ENCODE data around the gene PGAM2. TPM values are rescaled to one million over a fixed set of nuclear protein-coding genes. Genes with fewer than 3 reads are reported as not detected.

Gene PGAM2
- total RNA-seq, 2 donors from 2014 or later = 1.2 to 1.3 TPM

- peak overlapping the region; percentile 58 for H3K27ac Mint-ChIP-seq
Observed at GRCh38 chr7:44082541-44083207, 17.3 kb upstream of the PGAM2 start.

GRCh38 chr7:44081266-44081748 is 15.9 kb upstream of the PGAM2 start:
- H3K9me3 ChIP-seq (ENCODE audit: control insufficient read depth, low read length) = no peaks in the 10 kb centered on the region
- no peaks in the 10 kb centered on the region for H3K4me1 ChIP-seq (ENCODE audit: control insufficient read depth, insufficient read depth, low read length)
- H3K9ac ChIP-seq (ENCODE audit: extremely low read depth, low read length, poor library complexity, severe bottlenecking) = no peak overlapping the region
- Mint-ChIP-seq H3K4me3 (peak overlapping the region; percentile 80), H3K27me3 (ENCODE audit: insufficient read depth) (peaks cover 17% of the 10 kb centered on the region), H3K4me1 (no peaks in the 10 kb centered on the region), H3K9me3 (no peaks in the 10 kb centered on the region), H3K27ac (no peak overlapping the region), H3K36me3 (ENCODE audit: low read depth) (peaks cover 24% of the 10 kb centered on the region)
- TF ChIP-seq, protein P1, sequence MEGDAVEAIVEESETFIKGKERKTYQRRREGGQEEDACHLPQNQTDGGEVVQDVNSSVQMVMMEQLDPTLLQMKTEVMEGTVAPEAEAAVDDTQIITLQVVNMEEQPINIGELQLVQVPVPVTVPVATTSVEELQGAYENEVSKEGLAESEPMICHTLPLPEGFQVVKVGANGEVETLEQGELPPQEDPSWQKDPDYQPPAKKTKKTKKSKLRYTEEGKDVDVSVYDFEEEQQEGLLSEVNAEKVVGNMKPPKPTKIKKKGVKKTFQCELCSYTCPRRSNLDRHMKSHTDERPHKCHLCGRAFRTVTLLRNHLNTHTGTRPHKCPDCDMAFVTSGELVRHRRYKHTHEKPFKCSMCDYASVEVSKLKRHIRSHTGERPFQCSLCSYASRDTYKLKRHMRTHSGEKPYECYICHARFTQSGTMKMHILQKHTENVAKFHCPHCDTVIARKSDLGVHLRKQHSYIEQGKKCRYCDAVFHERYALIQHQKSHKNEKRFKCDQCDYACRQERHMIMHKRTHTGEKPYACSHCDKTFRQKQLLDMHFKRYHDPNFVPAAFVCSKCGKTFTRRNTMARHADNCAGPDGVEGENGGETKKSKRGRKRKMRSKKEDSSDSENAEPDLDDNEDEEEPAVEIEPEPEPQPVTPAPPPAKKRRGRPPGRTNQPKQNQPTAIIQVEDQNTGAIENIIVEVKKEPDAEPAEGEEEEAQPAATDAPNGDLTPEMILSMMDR (conservative IDR thresholded peaks at IDR 0.05) = no peak
- DNase-seq = no peak
- H3K36me3 ChIP-seq (ENCODE audit: control insufficient read depth, insufficient read depth, low read length) = peaks cover 21% of the 10 kb centered on the region
- H3K27me3 ChIP-seq (ENCODE audit: control insufficient read depth, insufficient read depth, low read length, poor library complexity, severe bottlenecking) = no peaks in the 10 kb centered on the region
- H3K4me3 ChIP-seq (ENCODE audit: low read length) = peak overlapping the region; percentile 91
- 93 to 96% methylated on average over 7 to 8 of the region's 9 CpGs for WGBS, 2 experiments (ENCODE audit: insufficient coverage in 1 of 2, insufficient read length in 1 of 2)
- no peak overlapping the region for H3K27ac ChIP-seq (ENCODE audit: low read depth, low read length)

More at GRCh38 chr7:44082541-44083207, 17.3 kb upstream of the PGAM2 start:
- peaks cover 11% of the 10 kb centered on the region for H3K36me3 Mint-ChIP-seq (ENCODE audit: low read depth)
- Histone ChIP-seq H3K4me3 (ENCODE audit: low read length) (peak overlapping the region; percentile 82), H3K27ac (ENCODE audit: low read depth, low read length) (no peak overlapping the region), H3K9me3 (ENCODE audit: control insufficient read depth, low read length) (no peaks in the 10 kb centered on the region), H3K27me3 (ENCODE audit: control insufficient read depth, insufficient read depth, low read length, poor library complexity, severe bottlenecking) (no peaks in the 10 kb centered on the region), H3K36me3 (ENCODE audit: control insufficient read depth, insufficient read depth, low read length) (peaks cover 18% of the 10 kb centered on the region), H3K4me1 (ENCODE audit: control insufficient read depth, insufficient read depth, low read length) (no peaks in the 10 kb centered on the region), H3K9ac (ENCODE audit: extremely low read depth, low read length, poor library complexity, severe bottlenecking) (peak overlapping the region; percentile 41)
- no peaks in the 10 kb centered on the region for H3K9me3 Mint-ChIP-seq
- H3K4me3 Mint-ChIP-seq = peak overlapping the region; percentile 80
- TF ChIP-seq, protein P1 (conservative IDR thresholded peaks at IDR 0.05) = no peak
- H3K27me3 Mint-ChIP-seq (ENCODE audit: insufficient read depth) = peaks cover 17% of the 10 kb centered on the region
- DNase-seq = peak; percentile 99
- WGBS, 2 experiments (ENCODE audit: insufficient coverage in 1 of 2, insufficient read length in 1 of 2) = 0 to 1% methylated on average over 13 to 53 of the region's 54 CpGs
- no peaks in the 10 kb centered on the region for H3K4me1 Mint-ChIP-seq

DNA sequence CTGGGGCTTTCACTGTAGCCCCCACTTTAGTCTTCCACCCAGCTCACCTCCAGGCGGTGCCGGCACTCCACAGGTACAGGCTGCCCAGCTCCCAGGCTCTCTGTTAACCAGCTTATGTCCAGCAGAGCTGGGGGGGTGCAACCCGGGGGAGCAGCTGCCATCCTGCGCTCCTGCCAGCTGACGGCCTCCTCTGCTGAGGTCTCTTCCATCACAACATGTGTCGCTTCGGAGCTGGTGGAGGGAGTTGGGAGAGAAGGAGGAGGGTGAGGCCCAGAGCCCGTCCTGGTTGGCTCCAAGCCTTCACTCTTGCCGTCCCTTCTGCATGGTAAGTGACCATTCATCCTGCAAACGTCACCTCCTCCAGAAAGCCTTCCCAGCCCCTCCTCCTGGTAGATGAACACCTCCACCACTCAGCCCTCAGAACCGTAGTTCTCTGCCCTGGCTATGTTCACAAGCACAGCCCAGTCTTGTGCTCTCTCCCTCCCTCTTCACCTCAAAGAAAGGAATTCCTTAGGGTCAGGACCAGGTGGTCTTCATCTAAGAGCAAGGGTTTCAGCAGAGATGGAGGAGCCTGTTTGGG is 15.4 kb upstream of the PGAM2 start:
- no peaks in the 10 kb centered on the region for H3K9me3 Mint-ChIP-seq

More for the DNA sequence above, 15.4 kb upstream of the PGAM2 start:
- Histone ChIP-seq H3K9ac (ENCODE audit: extremely low read depth, low read length, poor library complexity, severe bottlenecking) (no peak overlapping the region), H3K36me3 (ENCODE audit: control insufficient read depth, insufficient read depth, low read length) (peaks cover 24% of the 10 kb centered on the region), H3K4me3 (ENCODE audit: low read length) (peak overlapping the region; percentile 91), H3K9me3 (ENCODE audit: control insufficient read depth, low read length) (no peaks in the 10 kb centered on the region), H3K4me1 (ENCODE audit: control insufficient read depth, insufficient read depth, low read length) (no peaks in the 10 kb centered on the region), H3K27ac (ENCODE audit: low read depth, low read length) (no peak overlapping the region), H3K27me3 (ENCODE audit: control insufficient read depth, insufficient read depth, low read length, poor library complexity, severe bottlenecking) (no peaks in the 10 kb centered on the region)
- no peak for DNase-seq
- no peaks in the 10 kb centered on the region for H3K4me1 Mint-ChIP-seq
- H3K4me3 Mint-ChIP-seq = peak overlapping the region; percentile 80
- H3K27ac Mint-ChIP-seq = no peak overlapping the region
- TF ChIP-seq, protein P1 (conservative IDR thresholded peaks at IDR 0.05) = no peak
- WGBS, 2 experiments (ENCODE audit: insufficient coverage in 1 of 2, insufficient read length in 1 of 2) = 93 to 100% methylated on average over 1 to 9 of the region's 11 CpGs
- peaks cover 28% of the 10 kb centered on the region for H3K36me3 Mint-ChIP-seq (ENCODE audit: low read depth)
- H3K27me3 Mint-ChIP-seq (ENCODE audit: insufficient read depth) = peaks cover 17% of the 10 kb centered on the region

All from endodermal cell (in vitro differentiated cells).